Dendritic cell treated with granulocyte-macrophage colony-stimulating factor and Interleukin-4, amounts not matched to agents 40 ng/mL and 50 ng/mL, for 4 days (primary cell): ENCODE results near the gene MEIG1.
"Not testable (repeated sequence)": the region's sequence is repeated elsewhere in the genome, so short reads cannot be mapped to it uniquely, and the experiment has no call there.

Experiments used
- H3K27ac Mint-ChIP-seq: one replicate; pipeline ENCODE4 v1.8.0; 2022; ENCODE audit warnings: mild to moderate bottlenecking, mixed read lengths
- H3K27me3 Mint-ChIP-seq: one replicate; pipeline ENCODE4 v1.8.0; 2022; ENCODE audit warnings: mild to moderate bottlenecking, mixed read lengths
- H3K36me3 Mint-ChIP-seq: one replicate; pipeline ENCODE4 v1.8.0; 2022; ENCODE audit warnings: low read depth, mixed read lengths
- H3K4me1 Mint-ChIP-seq: one replicate; pipeline ENCODE4 v1.8.0; 2022; ENCODE audit warnings: low read depth, mixed read lengths
- H3K4me3 Mint-ChIP-seq: one replicate; pipeline ENCODE4 v1.8.0; 2022; ENCODE audit warnings: mild to moderate bottlenecking, moderate library complexity, mixed read lengths
- H3K9me3 Mint-ChIP-seq: one replicate; pipeline ENCODE4 v1.8.0; 2022; ENCODE audit warnings: mixed read lengths
- intact Hi-C: fragments of 100-400 bp; cut with micrococcal nuclease; formaldehyde crosslinking; loops from one replicate; pipeline ENCODE4 v1.15.0; 2022

The MEIG1 gene, protein sequence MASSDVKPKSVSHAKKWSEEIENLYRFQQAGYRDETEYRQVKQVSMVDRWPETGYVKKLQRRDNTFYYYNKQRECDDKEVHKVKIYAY

DNA sequence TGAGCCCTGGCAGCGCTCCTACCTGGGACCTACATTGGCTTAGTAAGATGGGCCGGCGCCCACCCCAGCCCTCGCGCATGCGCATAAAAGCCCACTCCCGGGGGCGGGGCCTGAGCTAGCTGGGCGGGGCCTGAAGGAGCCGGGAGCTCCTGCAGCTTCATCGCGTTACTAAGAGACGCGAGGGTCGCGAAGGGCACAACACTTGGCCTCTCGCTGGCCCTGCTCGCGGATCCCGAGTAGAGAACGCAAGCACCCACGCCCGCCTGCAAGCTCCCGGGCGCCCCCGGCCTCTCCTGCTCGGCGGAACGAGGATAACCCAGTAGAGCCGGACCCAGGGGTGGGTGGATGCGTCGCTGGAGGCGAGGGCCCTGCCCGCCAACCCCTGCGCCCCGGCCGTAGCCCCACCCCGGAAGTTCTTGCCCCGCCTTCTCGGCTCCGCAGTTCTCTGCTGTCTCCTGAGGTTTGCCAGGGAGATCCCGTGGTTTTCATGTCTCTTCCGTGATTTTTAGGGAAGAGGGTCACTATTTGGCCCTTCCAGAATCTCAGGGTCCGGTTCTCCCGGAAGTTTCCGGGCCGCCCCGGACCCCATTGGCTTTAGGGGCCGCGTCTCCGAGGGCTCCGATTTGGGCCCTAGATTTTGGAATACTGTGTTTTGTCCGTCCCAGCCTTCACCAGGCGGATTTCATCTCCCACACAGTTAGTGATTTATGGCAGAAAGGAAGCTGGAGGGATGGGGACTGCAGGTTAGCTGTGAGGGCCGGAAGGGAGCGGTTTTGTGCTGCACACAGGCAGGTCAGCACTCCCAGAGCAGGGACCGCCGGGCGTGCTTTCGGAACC is at the start of gene MEIG1:
TSS of gene MEIG1 (plus strand) at position 168 of the 837 bp plus-strand sequence. CDS start 7,081 bp downstream, outside the sequence.
- H3K4me1 Mint-ChIP-seq, result peaks cover 20% of the 10 kb centered on the region
- peak within 1 kb of the TSS; percentile 99 for H3K27ac Mint-ChIP-seq
- H3K36me3 Mint-ChIP-seq, result peaks cover 9% of the 10 kb centered on the region
- H3K9me3 Mint-ChIP-seq, result no peaks in the 10 kb centered on the region
- intact Hi-C loops, result loop anchor here (1.0 to 10.0 kb wide), 2 partner anchors 138 to 205 kb away; partner anchors contain the start of genes NMT2 and RPP38
- H3K27me3 Mint-ChIP-seq, result no peaks in the 10 kb centered on the region
- peak within 1 kb of the TSS; percentile 89 for H3K4me3 Mint-ChIP-seq

DNA sequence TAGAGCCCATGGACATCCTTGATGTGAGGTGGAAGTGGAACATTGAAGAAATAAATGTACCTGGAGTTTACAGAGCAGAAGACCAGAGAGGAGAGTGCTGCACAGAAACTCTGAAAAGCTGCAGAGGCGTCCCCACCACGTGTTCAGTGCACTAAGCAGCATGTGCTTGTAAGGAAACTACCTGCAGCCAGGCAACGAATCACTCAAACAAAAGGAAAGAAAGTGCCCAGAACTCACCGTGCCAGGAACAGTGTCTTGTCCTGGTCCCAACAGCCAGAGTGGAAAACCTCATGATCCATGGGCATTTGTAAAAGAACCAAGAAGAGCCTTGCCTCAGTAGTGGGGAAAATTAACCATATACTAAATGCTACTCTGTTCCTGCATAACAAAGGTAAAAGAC is 48.2 kb upstream of the MEIG1 start:
- no peak overlapping the region for H3K27ac Mint-ChIP-seq
- no peaks in the 10 kb centered on the region for H3K9me3 Mint-ChIP-seq
- intact Hi-C loops, result no loop called here
- H3K4me3 Mint-ChIP-seq, result no peak overlapping the region
- peaks cover 93% of the 10 kb centered on the region for H3K36me3 Mint-ChIP-seq
- peaks cover 7% of the 10 kb centered on the region for H3K4me1 Mint-ChIP-seq
- H3K27me3 Mint-ChIP-seq, result no peaks in the 10 kb centered on the region

DNA sequence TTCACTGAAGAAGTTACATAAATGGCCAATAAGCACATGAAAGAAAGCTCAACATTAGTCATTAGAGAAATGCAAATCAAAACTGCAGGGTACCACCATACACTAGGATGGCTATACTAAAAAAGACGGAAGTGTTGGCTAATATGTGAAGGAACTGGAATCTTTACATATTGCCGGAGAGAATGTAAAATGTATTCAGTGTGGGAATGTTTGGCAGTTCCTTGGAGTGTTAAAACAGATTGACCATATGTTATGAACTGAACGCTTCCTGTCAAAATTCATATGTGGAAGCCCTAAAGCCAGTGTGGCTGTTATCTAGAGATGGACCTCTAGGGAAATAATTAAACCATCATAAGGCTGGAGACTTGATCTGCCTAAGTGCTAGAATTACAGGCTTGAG is 47.4 kb upstream of the MEIG1 start:
- intact Hi-C loops, result no loop called here
- Mint-ChIP-seq H3K9me3 (no peaks in the 10 kb centered on the region), H3K4me1 (peaks cover 7% of the 10 kb centered on the region), H3K27ac (no peak overlapping the region), H3K4me3 (no peak overlapping the region), H3K36me3 (peaks cover 100% of the 10 kb centered on the region), H3K27me3 (no peaks in the 10 kb centered on the region)

DNA sequence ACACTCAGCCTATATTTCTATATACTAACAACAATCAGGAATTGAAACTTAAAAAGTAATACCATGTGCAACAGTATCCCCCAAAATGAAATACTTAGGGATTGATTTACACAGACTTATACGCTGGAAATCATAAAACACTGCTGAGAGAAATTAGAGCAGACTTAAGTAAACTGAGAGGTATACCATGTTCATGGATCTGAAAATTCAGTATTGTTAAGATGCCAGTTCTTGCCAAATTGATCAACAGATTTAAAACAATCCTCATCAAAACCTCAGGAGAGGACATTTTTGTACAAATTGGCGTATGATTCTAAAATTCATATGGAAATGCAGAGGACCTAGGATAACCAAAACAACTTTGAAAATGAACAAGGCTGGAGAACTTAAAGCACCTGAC is 42.6 kb upstream of the MEIG1 start:
- Mint-ChIP-seq H3K4me3 (no peak overlapping the region), H3K9me3 (no peaks in the 10 kb centered on the region), H3K27ac (no peak overlapping the region), H3K36me3 (peaks cover 100% of the 10 kb centered on the region), H3K27me3 (no peaks in the 10 kb centered on the region), H3K4me1 (peaks cover 7% of the 10 kb centered on the region)
- intact Hi-C loops, result no loop called here

DNA sequence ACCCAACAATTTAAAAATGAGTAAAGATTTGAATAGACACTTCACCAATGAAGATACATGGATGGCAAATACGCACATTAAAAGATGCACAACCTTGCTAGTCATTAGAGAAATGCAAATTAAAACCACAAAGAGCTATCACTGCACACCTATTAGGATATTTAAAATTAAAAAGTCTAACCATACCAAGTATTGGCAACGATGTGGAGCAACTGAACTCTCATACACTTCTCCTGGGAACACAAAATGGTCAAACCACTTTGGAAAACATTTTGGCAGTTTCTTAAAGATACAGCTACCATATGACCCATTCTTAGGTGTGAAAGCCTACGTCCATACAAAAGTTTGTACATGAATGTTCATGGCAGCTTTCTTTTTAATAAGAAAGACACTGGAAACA is 41.4 kb upstream of the MEIG1 start:
- Mint-ChIP-seq H3K9me3 (no peaks in the 10 kb centered on the region), H3K4me3 (no peak overlapping the region), H3K27me3 (no peaks in the 10 kb centered on the region), H3K4me1 (peaks cover 7% of the 10 kb centered on the region), H3K27ac (no peak overlapping the region), H3K36me3 (peaks cover 100% of the 10 kb centered on the region)
- intact Hi-C loops, result no loop called here

DNA sequence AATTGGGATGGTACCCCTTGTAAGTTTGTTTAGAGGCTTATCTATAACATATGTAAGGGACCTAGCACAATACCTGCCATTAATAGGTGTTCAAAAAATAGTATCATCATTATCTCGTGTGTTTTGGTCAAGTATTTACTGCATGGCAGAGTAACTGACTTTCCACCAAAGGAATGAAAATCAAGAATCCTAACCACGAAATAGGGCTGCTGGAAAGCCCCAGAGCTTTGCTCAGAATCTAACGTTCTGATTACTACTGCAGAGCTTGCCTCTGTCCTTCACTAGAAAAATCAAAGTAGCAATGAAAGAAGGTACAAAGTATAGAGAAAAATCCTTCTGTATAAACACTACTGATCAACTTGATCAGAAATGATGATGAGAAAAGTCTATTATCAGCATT is 40.2 kb upstream of the MEIG1 start:
- Mint-ChIP-seq H3K27ac (no peak overlapping the region), H3K27me3 (no peaks in the 10 kb centered on the region), H3K4me3 (no peak overlapping the region), H3K36me3 (peaks cover 100% of the 10 kb centered on the region), H3K4me1 (peaks cover 7% of the 10 kb centered on the region), H3K9me3 (no peaks in the 10 kb centered on the region)
- intact Hi-C loops, result no loop called here

DNA sequence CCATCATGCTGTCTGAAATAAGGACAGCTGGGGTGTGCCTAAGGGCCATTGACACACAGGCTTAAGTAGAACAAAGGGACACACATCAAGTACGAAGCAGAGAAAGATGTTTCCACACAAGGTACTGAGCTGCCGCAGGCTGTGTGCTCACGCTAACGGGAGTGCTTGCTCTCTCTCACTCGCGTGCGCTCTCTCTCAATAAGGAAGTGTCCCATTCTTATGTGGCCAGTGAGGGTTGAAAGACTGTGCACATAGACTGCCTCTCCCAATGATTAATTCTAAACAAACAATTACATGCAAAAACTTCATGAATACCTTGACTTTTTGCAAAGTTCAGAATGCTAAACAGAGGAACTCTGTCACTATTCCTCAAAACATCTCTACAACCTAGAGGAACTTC is 35.2 kb upstream of the MEIG1 start:
- Mint-ChIP-seq H3K4me1 (peaks cover 9% of the 10 kb centered on the region), H3K27ac (no peak overlapping the region), H3K4me3 (no peak overlapping the region), H3K27me3 (no peaks in the 10 kb centered on the region), H3K9me3 (no peaks in the 10 kb centered on the region), H3K36me3 (peaks cover 98% of the 10 kb centered on the region)
- intact Hi-C loops, result no loop called here

DNA sequence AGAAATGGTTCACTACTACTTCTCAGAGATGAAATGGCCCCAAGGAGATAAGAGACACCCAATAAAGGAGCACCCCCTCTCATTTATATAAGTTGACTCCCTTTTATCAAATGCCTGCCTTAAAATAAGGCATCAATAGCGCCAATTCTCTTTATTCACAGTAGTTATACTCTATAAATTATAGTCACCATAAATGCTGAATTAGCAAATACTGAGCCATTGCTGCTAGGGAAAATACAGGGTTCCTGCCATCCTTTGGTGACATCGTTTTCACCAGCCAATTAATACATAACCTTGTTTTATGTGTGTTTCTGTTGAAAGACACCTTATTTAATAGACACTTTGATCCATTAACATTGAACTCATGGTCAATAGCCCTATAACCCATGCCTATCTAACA is 33.9 kb upstream of the MEIG1 start:
- H3K9me3 Mint-ChIP-seq, result no peaks in the 10 kb centered on the region
- H3K27ac Mint-ChIP-seq, result no peak overlapping the region
- peaks cover 98% of the 10 kb centered on the region for H3K36me3 Mint-ChIP-seq
- H3K4me1 Mint-ChIP-seq, result peaks cover 9% of the 10 kb centered on the region
- no peaks in the 10 kb centered on the region for H3K27me3 Mint-ChIP-seq
- intact Hi-C loops, result no loop called here
- H3K4me3 Mint-ChIP-seq, result no peak overlapping the region

DNA sequence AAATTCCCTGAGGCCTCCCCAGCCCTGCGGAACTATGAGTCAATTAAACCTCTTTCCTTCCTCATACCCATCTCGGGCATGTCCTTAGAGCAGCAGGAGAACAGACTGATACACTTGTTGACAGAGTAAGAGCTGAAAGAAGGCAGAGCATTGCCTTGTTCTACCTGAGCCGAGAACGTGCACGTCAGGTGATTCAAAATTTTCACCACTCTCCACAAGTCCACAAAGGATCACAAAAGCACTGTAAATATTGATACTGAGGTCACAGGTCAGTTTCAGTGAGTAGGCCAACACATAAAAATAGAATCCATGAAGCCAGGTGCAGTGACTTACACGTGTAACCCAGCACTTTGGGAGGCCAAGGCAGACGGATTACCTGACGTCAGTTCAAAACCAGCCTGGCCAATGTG is 33.1 kb upstream of the MEIG1 start:
- Mint-ChIP-seq H3K36me3 (peaks cover 98% of the 10 kb centered on the region), H3K9me3 (no peaks in the 10 kb centered on the region), H3K4me3 (no peak overlapping the region), H3K4me1 (peaks cover 9% of the 10 kb centered on the region), H3K27me3 (no peaks in the 10 kb centered on the region), H3K27ac (no peak overlapping the region)
- intact Hi-C loops, result no loop called here

DNA sequence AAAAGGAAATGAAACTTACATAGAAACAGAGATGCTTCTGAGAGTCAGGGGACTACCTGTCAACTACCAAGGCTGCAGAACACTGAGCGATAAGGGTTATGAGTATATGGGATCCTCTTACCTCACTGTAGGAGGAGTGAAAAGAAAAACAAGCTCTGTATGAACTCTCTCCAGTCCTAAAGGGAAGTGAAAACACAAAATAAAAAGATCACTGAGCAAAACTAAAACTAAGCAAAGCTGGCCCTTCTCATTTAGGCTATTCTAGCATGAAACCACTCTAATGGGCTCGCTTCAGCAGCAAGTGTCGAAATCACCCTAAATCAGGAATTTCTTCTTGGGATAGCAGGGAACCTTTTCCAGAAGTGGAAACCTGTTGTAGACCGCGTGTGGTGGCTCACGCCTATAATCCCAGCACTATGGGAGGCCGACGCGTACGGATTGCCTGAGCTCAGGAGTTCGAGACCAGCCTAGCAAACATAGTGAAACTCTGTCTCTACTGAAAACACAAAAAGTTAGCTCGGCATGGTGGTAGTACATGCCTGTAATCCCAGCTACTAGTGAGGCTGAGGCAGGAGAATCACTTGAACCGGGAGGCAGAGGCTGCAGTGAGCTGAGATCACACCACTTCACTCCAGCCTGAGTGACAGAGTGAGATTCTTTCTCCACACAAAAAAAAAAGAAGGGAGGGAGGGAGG is 32.3 kb upstream of the MEIG1 start:
- Mint-ChIP-seq H3K4me3 (no peak overlapping the region), H3K4me1 (peaks cover 9% of the 10 kb centered on the region), H3K9me3 (no peaks in the 10 kb centered on the region), H3K27ac (peak overlapping the region; percentile 62), H3K36me3 (peaks cover 98% of the 10 kb centered on the region), H3K27me3 (no peaks in the 10 kb centered on the region)
- intact Hi-C loops, result no loop called here

DNA sequence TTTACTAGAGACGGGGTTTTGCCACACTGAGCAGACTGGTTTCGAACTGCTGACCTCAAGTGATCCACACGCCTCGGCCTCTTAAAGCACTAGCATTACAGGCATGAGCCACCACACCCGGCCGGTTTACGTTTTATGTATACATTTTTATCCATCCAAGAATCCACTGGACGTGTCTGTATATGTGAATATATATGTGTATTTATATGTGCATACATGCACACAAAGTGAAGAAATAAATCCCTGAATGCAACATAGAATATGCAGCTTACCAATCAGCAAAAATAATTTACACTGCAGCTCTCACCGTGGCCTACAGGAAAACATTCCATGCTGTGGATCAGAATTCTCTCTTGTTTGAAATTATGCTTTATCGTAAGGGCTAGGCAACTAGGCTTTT is 28.6 kb upstream of the MEIG1 start:
- intact Hi-C loops, result no loop called here
- Mint-ChIP-seq H3K27me3 (no peaks in the 10 kb centered on the region), H3K4me1 (peaks cover 9% of the 10 kb centered on the region), H3K27ac (no peak overlapping the region), H3K4me3 (no peak overlapping the region), H3K36me3 (peaks cover 98% of the 10 kb centered on the region), H3K9me3 (no peaks in the 10 kb centered on the region)

DNA sequence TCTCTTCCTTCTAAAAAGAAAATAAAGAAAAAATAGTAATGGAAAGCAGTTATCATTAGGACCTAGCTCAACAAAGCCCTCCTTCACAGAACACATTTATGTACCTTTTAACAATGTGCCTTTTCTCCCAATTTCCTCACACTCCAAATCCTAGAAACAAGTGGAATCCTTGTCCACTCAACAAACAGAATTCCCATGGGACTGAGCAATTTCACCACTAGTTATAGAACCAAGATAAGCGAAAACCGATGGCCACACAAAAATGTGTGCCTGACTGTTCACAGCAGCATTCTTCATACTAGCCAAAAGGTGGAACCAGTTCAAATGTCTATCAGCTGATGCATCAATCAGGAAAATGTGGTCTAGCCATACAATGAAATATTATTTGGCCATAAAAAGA is 22.6 kb upstream of the MEIG1 start:
- Mint-ChIP-seq H3K4me1 (peaks cover 6% of the 10 kb centered on the region), H3K36me3 (peaks cover 91% of the 10 kb centered on the region), H3K27me3 (no peaks in the 10 kb centered on the region), H3K9me3 (no peaks in the 10 kb centered on the region), H3K4me3 (no peak overlapping the region), H3K27ac (no peak overlapping the region)
- intact Hi-C loops, result no loop called here

DNA sequence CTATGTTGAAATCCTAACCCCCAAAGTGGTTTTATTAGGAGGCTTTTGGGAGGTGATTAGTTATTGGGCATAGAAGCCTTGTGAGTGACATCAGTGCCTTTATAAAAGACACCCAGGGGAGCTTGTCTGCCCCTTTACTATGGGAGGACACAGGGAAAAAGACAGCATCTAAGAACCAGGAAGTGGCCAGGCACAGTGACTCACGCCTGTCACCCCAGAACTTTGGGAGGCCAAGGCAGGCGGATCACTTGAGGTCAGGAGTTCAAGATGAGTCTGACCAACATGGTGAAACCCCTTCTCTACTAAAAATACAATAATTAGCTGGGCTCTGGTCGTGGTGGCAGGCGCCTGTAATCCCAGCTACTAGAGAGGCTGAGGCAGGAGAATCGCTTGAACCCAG is 20.2 kb upstream of the MEIG1 start:
- H3K9me3 Mint-ChIP-seq, H3K27me3 Mint-ChIP-seq, H3K27ac Mint-ChIP-seq, intact Hi-C loops, H3K4me3 Mint-ChIP-seq: not testable (repeated sequence)
- peaks cover 91% of the 10 kb centered on the region for H3K36me3 Mint-ChIP-seq
- peaks cover 19% of the 10 kb centered on the region for H3K4me1 Mint-ChIP-seq

DNA sequence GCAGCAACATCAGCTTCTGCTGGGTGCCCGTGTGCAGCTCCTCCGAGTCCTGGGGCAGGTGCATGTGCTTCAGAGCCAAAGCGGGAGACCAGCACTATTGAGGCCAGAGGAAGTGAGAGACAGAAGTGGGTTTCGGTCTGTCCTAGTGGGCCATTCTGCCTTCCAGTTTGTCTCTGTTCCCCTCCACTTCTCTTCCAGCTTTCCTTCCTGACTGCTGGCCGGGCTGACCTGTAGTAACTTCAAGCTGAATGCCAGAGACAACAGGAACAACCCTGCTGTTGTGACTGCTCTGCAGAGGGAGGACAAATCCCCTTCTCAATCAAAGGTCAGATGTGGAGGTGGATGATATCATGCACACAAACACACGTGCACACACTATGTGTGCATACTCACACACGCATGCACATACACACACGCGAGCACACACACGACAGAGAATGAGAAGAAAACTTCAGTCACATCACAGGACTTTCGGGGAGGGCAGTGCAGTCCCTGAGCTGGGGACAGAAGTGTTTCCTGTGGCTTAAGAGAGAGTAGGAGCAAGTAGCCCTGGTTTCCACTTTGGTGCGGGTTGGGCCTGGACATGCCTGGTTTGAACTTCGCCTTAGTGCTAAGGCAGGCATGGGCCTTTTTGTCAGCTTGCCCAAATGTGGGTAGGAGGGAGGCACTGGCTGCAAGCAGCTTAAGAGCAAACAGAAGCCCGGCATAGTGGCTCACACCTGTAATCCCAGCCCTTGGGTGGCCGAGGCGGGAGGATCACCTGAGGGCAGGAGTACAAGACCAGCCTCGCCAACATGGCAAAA is 16.8 kb upstream of the MEIG1 start:
- H3K9me3 Mint-ChIP-seq, H3K27me3 Mint-ChIP-seq, H3K4me3 Mint-ChIP-seq, intact Hi-C loops: not testable (repeated sequence)
- H3K27ac Mint-ChIP-seq, result peak overlapping the region; percentile 6
- peaks cover 19% of the 10 kb centered on the region for H3K4me1 Mint-ChIP-seq
- H3K36me3 Mint-ChIP-seq, result peaks cover 88% of the 10 kb centered on the region
